ENCODE results near the gene TTC3.

DNA sequence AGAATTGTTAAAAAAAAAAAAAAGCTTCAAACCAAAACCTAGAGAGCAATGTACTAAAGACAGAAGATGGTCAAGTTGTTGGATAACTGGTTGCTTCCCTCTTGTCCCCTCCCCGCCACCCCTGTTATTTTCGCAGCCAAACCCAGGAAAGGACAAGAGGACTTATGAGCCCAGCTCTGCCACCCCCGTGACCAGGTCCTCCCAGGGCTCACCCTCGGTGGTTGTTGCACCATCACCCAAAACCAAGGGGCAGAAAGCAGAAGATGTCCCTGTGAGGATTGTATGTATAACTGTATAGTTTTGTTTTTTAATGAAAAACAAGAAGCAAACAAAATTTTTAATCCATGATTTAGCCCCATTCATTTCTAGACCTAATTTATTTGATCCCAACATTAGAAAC lies 124.7 kb downstream of the TTC3 start:
- TF ChIP-seq, protein P1, sequence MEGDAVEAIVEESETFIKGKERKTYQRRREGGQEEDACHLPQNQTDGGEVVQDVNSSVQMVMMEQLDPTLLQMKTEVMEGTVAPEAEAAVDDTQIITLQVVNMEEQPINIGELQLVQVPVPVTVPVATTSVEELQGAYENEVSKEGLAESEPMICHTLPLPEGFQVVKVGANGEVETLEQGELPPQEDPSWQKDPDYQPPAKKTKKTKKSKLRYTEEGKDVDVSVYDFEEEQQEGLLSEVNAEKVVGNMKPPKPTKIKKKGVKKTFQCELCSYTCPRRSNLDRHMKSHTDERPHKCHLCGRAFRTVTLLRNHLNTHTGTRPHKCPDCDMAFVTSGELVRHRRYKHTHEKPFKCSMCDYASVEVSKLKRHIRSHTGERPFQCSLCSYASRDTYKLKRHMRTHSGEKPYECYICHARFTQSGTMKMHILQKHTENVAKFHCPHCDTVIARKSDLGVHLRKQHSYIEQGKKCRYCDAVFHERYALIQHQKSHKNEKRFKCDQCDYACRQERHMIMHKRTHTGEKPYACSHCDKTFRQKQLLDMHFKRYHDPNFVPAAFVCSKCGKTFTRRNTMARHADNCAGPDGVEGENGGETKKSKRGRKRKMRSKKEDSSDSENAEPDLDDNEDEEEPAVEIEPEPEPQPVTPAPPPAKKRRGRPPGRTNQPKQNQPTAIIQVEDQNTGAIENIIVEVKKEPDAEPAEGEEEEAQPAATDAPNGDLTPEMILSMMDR (IDR thresholded peaks at IDR 0.05; ENCODE audit: borderline replicate concordance, extremely low read depth, low read length, poor library complexity, severe bottlenecking), result no peak
- TF ChIP-seq EZH2 (IDR thresholded peaks at IDR 0.05; ENCODE audit: borderline replicate concordance, low read depth, low read length, severe bottlenecking), result no peak

Data from DND-41 (cell line).